Measurements from ENCODE around the gene NKAIN2.
"Not testable (repeated sequence)": the region's sequence is repeated elsewhere in the genome, so short reads cannot be mapped to it uniquely, and the experiment has no call there.

NKAIN2 gene

DNA sequence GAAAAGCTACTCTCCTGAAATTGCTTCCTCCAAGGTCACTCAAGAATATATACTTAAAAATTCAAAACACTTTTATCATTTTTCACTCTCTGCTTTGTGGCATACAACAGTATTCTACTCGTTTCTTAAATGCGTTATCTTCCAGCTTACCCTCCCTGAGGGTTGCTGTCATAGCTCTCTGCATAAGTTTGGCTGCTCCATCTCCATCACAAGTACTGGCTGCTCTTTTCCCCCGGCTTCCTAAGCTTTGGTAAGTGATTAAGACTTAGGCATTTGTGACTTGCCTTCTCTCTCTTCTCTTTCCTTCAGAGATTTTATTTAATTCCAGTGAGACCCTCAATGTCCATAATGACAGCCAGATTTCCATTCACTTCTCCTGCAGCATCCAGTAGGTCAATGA is 128.3 kb downstream of the NKAIN2 start:
- Mint-ChIP-seq H3K36me3 (no peaks in the 10 kb centered on the region), H3K4me3 (no peak overlapping the region), H3K9me3 (peaks cover 1 to 4% of the 10 kb centered on the region in 2 donors), H3K27me3 (no peaks in the 10 kb centered on the region), H3K27ac (no peak overlapping the region), H3K4me1 (no peaks in the 10 kb centered on the region)
- ATAC-seq (replicated peaks): no peak
- no peak for DNase-seq

DNA sequence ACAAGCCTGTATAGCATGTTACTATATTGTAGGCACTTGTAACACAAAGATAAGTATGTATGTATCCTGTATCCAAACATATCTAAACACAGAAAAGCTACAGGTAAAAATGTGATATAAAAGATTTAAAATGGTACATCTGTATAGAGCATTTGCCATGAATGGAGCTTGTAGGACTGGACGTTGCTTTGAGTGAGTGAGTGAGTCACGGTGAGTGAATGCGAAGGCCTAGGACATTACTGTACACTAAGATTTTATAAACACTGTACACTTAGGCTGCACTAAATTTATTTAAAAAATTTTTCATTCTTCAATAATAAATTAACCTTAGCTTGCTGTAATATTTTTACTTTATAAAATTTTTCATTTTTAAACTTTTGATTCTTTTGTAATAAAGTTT is 136.9 kb downstream of the NKAIN2 start:
- Mint-ChIP-seq H3K27me3 (no peaks in the 10 kb centered on the region), H3K4me3 (no peak overlapping the region), H3K4me1 (no peaks in the 10 kb centered on the region), H3K27ac (no peak overlapping the region), H3K36me3 (no peaks in the 10 kb centered on the region), H3K9me3 (no peaks in the 10 kb centered on the region)
- DNase-seq: no peak
- no peak for ATAC-seq (replicated peaks)

- Mint-ChIP-seq H3K27ac (no peak overlapping the region), H3K36me3 (no peaks in the 10 kb centered on the region), H3K4me1 (no peaks in the 10 kb centered on the region), H3K27me3 (no peaks in the 10 kb centered on the region), H3K4me3 (no peak overlapping the region), H3K9me3 (no peaks in the 10 kb centered on the region)
- DNase-seq (no peak), ATAC-seq (replicated peaks) (no peak)
These were observed 138.2 kb downstream of the NKAIN2 start for GRCh38 chr6:123941855-123942254.

DNA sequence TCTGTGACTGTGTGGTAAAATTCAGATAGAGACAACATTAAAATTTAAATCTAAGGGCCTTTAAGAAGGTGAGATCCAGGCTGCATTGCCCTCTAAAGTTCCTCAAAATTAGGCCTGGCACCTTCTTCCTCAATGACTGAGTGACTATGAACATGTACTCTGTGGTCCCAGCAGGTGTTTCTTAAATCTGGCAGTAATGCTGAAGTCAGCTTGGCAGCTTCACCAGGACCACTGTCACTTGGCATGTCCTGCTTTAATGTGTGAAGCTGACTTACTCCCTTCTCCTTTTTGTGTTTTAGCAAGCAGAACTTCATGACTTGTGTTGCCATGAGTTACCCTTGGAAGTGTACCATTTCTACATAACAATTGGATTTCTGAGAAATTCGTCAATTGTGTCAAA is 141.7 kb downstream of the NKAIN2 start:
- ATAC-seq (replicated peaks) (no peak), DNase-seq (no peak)
- H3K27ac Mint-ChIP-seq: no peak overlapping the region
- H3K36me3 Mint-ChIP-seq: no peaks in the 10 kb centered on the region
- H3K9me3 Mint-ChIP-seq: peaks cover 5 to 6% of the 10 kb centered on the region in 2 donors
- H3K27me3 Mint-ChIP-seq: no peaks in the 10 kb centered on the region
- no peak overlapping the region for H3K4me3 Mint-ChIP-seq
- no peaks in the 10 kb centered on the region for H3K4me1 Mint-ChIP-seq

- peaks cover 8 to 13% of the 10 kb centered on the region in 2 donors for H3K9me3 Mint-ChIP-seq
- no peak for ATAC-seq (replicated peaks)
These were observed 150.3 kb downstream of the NKAIN2 start for GRCh38 chr6:123953920-123954319.

GRCh38 chr6:123956492-123957139 is 153.0 kb downstream of the NKAIN2 start:
- peaks cover 0 to 3% of the 10 kb centered on the region in 2 donors for H3K36me3 Mint-ChIP-seq
- no peak for DNase-seq
- H3K4me1 Mint-ChIP-seq: no peaks in the 10 kb centered on the region
- no peaks in the 10 kb centered on the region for H3K27me3 Mint-ChIP-seq
- no peak overlapping the region for H3K27ac Mint-ChIP-seq
- H3K9me3 Mint-ChIP-seq: peaks cover 0 to 10% of the 10 kb centered on the region in 2 donors
- H3K4me3 Mint-ChIP-seq: no peak overlapping the region
- ATAC-seq (replicated peaks): no peak

More at GRCh38 chr6:123953920-123954319, 150.3 kb downstream of the NKAIN2 start:
- H3K27ac Mint-ChIP-seq: no peak overlapping the region
- DNase-seq: no peak
- no peaks in the 10 kb centered on the region for H3K27me3 Mint-ChIP-seq
- H3K4me3 Mint-ChIP-seq: no peak overlapping the region
- no peaks in the 10 kb centered on the region for H3K4me1 Mint-ChIP-seq
- peaks cover 0 to 3% of the 10 kb centered on the region in 2 donors for H3K36me3 Mint-ChIP-seq

- H3K36me3 Mint-ChIP-seq: no peaks in the 10 kb centered on the region
- H3K27ac Mint-ChIP-seq: no peak overlapping the region
- DNase-seq (no peak), ATAC-seq (replicated peaks) (no peak)
- H3K9me3 Mint-ChIP-seq: peaks cover 0 to 2% of the 10 kb centered on the region in 2 donors
- no peak overlapping the region for H3K4me3 Mint-ChIP-seq
- no peaks in the 10 kb centered on the region for H3K27me3 Mint-ChIP-seq
- no peaks in the 10 kb centered on the region for H3K4me1 Mint-ChIP-seq
These were observed 158.8 kb downstream of the NKAIN2 start for GRCh38 chr6:123962508-123962907.

DNA sequence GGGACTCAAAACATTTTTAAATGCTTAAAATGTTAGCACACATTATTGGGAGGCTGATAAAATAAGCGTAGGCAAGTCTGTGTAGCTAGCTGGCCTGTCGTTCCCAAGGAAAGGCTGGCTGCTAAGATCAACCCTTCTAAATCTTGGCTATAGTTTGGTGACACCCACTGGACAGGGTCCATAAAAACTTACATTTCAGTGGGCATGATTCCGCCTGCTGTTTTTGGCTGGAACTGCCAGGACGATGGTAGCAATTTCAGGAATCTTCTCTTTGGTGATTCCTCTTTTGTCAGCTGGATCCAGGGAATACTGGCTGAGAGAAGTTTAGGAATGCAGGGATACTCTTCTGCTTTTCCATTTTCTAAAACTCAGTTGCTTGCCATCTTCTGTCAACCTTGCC is 162.2 kb downstream of the NKAIN2 start:
- H3K9me3 Mint-ChIP-seq: no peaks in the 10 kb centered on the region
- H3K36me3 Mint-ChIP-seq: no peaks in the 10 kb centered on the region
- no peak overlapping the region for H3K27ac Mint-ChIP-seq
- no peak overlapping the region for H3K4me3 Mint-ChIP-seq
- H3K27me3 Mint-ChIP-seq: no peaks in the 10 kb centered on the region
- DNase-seq (no peak), ATAC-seq (replicated peaks) (no peak)
- H3K4me1 Mint-ChIP-seq: no peaks in the 10 kb centered on the region

GRCh38 chr6:123966618-123967017 is 163.0 kb downstream of the NKAIN2 start:
- no peaks in the 10 kb centered on the region for H3K9me3 Mint-ChIP-seq
- DNase-seq: no peak
- no peak overlapping the region for H3K27ac Mint-ChIP-seq
- H3K36me3 Mint-ChIP-seq: no peaks in the 10 kb centered on the region
- no peaks in the 10 kb centered on the region for H3K27me3 Mint-ChIP-seq
- no peak for ATAC-seq (replicated peaks)
- H3K4me1 Mint-ChIP-seq: no peaks in the 10 kb centered on the region
- no peak overlapping the region for H3K4me3 Mint-ChIP-seq

GRCh38 chr6:123967905-123968304 is 164.2 kb downstream of the NKAIN2 start:
- no peak overlapping the region for H3K27ac Mint-ChIP-seq
- no peak for DNase-seq
- no peaks in the 10 kb centered on the region for H3K4me1 Mint-ChIP-seq
- H3K36me3 Mint-ChIP-seq: no peaks in the 10 kb centered on the region
- no peaks in the 10 kb centered on the region for H3K27me3 Mint-ChIP-seq
- H3K9me3 Mint-ChIP-seq: no peaks in the 10 kb centered on the region
- no peak for ATAC-seq (replicated peaks)
- no peak overlapping the region for H3K4me3 Mint-ChIP-seq

DNA sequence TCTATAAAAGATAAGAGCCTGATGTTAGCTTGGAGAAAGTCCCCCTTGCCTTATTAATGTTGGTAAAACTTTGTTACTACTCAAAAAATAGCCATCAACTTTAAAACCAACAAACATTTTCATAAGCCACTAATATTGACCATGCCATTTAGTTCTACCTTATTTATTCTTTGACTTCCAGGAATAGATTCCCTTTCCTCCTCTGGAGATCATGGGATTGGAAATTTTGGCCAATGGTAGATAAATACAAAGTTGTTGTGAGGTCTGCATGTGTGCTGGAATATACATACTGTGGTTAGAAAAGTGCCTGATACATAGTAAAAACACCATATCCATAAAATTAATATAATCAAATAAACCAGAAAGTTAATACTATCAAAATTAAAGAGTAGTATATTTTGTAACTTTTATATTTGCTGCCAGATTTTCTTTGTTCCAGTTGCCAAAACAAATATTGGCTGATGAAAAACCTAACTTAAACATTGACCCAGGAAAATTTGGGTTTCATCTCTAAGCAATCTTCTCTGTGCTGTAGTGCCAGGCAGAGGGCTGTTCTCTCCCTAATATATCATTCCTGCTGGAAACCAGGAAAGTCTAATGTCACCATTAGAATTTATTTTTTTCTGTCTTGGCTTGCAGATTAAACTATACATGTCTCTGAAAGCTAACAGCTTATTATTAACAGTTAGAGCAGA is 169.1 kb downstream of the NKAIN2 start:
- Mint-ChIP-seq H3K4me3 (no peak overlapping the region), H3K27me3 (no peaks in the 10 kb centered on the region), H3K27ac (no peak overlapping the region), H3K9me3 (peaks cover 2 to 5% of the 10 kb centered on the region in 2 donors), H3K4me1 (no peaks in the 10 kb centered on the region), H3K36me3 (no peaks in the 10 kb centered on the region)
- DNase-seq (no peak), ATAC-seq (replicated peaks) (no peak)

DNA sequence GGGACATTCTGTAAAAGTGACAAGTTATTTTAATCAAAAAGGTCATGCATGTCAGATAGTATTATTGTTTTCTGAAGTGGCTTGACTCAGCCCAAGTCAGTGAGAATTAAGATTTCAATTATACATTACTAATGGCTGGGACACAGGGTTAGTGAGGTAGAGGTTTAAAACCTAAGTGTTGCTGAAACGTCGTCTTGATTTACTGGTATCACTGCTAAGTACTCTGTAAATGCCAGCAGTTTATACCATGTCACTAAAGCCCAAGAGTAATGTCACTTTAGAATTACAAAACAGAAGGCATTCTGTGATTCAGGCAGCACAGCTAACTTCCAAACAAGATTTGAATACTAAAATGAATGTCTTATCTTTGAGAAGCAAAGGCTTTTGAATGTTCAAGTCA is 176.6 kb downstream of the NKAIN2 start:
- H3K4me3 Mint-ChIP-seq: no peak overlapping the region
- no peak for ATAC-seq (replicated peaks)
- no peaks in the 10 kb centered on the region for H3K36me3 Mint-ChIP-seq
- no peak for DNase-seq
- H3K27me3 Mint-ChIP-seq: no peaks in the 10 kb centered on the region
- no peak overlapping the region for H3K27ac Mint-ChIP-seq
- H3K4me1 Mint-ChIP-seq: no peaks in the 10 kb centered on the region
- H3K9me3 Mint-ChIP-seq: no peaks in the 10 kb centered on the region

GRCh38 chr6:123986938-123987337 is 183.3 kb downstream of the NKAIN2 start:
- DNase-seq (no peak), ATAC-seq (replicated peaks) (no peak)
- no peaks in the 10 kb centered on the region for H3K9me3 Mint-ChIP-seq
- no peak overlapping the region for H3K4me3 Mint-ChIP-seq
- no peak overlapping the region for H3K27ac Mint-ChIP-seq
- H3K36me3 Mint-ChIP-seq: no peaks in the 10 kb centered on the region
- H3K4me1 Mint-ChIP-seq: no peaks in the 10 kb centered on the region
- H3K27me3 Mint-ChIP-seq: no peaks in the 10 kb centered on the region

DNA sequence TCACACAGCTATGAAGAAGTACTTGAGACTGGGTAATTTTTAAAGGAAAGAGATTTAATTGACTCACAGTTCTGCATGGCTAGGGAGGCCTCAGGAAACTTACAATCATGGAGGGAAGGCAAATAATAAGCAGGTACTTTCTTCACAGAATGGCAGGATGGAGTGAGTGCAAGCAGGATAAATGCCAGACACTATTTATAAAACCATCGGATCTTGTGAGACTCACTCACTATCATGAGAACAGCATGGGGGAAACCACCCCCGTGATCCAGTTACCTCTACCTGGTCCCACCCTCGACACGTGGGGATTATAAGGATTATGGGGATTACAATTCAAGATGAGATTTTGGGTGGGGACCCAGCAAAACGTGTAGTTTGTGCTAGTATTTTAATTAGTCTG is 186.3 kb downstream of the NKAIN2 start:
- H3K36me3 Mint-ChIP-seq; DNase-seq; ATAC-seq (replicated peaks); H3K27ac Mint-ChIP-seq; H3K4me3 Mint-ChIP-seq; H3K27me3 Mint-ChIP-seq; H3K4me1 Mint-ChIP-seq; H3K9me3 Mint-ChIP-seq: not testable (repeated sequence)

- ATAC-seq (replicated peaks) (no peak), DNase-seq (no peak)
- Mint-ChIP-seq H3K4me1 (no peaks in the 10 kb centered on the region), H3K27ac (no peak overlapping the region), H3K4me3 (no peak overlapping the region), H3K36me3 (no peaks in the 10 kb centered on the region), H3K27me3 (no peaks in the 10 kb centered on the region), H3K9me3 (no peaks in the 10 kb centered on the region)
These were observed 186.7 kb downstream of the NKAIN2 start for GRCh38 chr6:123990376-123990775.
